ENCODE data around the gene CC2D2A. TPM values are rescaled to one million over a fixed set of nuclear protein-coding genes. Genes with fewer than 3 reads are reported as not detected.

The CC2D2A gene
- total and polyA plus RNA-seq, 9 of the 15 experiments (the other 6 are each of a cell fraction or from before 2014, with no cell fraction given): 0.36 to 2.5 (median 1.6) TPM

- no peak overlapping the region for H3K4me3 ChIP-seq
- H4K20me1 ChIP-seq (replicated peaks; ENCODE audit: control insufficient read depth, insufficient read depth, low read length): no peaks in the 10 kb centered on the region
- no peak for TF ChIP-seq DDX20 (tag; IDR thresholded peaks at IDR 0.05; ENCODE audit: low read depth)
- no peak for TF ChIP-seq SAP30 (IDR thresholded peaks at IDR 0.05; ENCODE audit: borderline replicate concordance, insufficient read depth, low read depth, low read length, poor library complexity, severe bottlenecking)
- no peak for TF ChIP-seq IRF9 (tag; IDR thresholded peaks at IDR 0.05)
- TF ChIP-seq SOX6 (IDR thresholded peaks at IDR 0.05): no peak
- no peak for TF ChIP-seq YBX1 (IDR thresholded peaks at IDR 0.05)
- no peak for TF ChIP-seq NBN (IDR thresholded peaks at IDR 0.05; ENCODE audit: low read depth)
- no peak for TF ChIP-seq GATAD2B (IDR thresholded peaks at IDR 0.05; ENCODE audit: borderline replicate concordance)
- no peak for TF ChIP-seq ZBTB9 (CRISPR knock-in tag; IDR thresholded peaks at IDR 0.05)
- TF ChIP-seq ZNF263 (CRISPR knock-in tag; IDR thresholded peaks at IDR 0.05; ENCODE audit: borderline replicate concordance): no peak
- TF ChIP-seq ZNF830 (CRISPR knock-in tag; IDR thresholded peaks at IDR 0.05): no peak
- TF ChIP-seq NCOA1 (IDR thresholded peaks at IDR 0.05; ENCODE audit: low read depth): no peak
- TF ChIP-seq ZNF217 (CRISPR knock-in tag; IDR thresholded peaks at IDR 0.05): no peak
- no peak for TF ChIP-seq ZNF232 (CRISPR knock-in tag; IDR thresholded peaks at IDR 0.05)
- no peak for TF ChIP-seq ZEB2 (IDR thresholded peaks at IDR 0.05)
- no peak for TF ChIP-seq ATF1 (CRISPR knock-in tag; IDR thresholded peaks at IDR 0.05)
- TF ChIP-seq ATF1 (tag; IDR thresholded peaks at IDR 0.05): no peak
- no peak for TF ChIP-seq MAFF (IDR thresholded peaks at IDR 0.05; ENCODE audit: low read length)
- no peak for TF ChIP-seq SUPT5H (IDR thresholded peaks at IDR 0.05)
- no peak for TF ChIP-seq ZBTB2 (IDR thresholded peaks at IDR 0.05)
- no peak for TF ChIP-seq ZFP30 (CRISPR knock-in tag; IDR thresholded peaks at IDR 0.05; ENCODE audit: borderline replicate concordance)
- intact Hi-C loops (cut with micrococcal nuclease): no loop called here
- no peak overlapping the region for H3K4me2 ChIP-seq (ENCODE audit: insufficient read depth, low read length)
- no peaks in the 10 kb centered on the region for H3K9me1 ChIP-seq (ENCODE audit: control insufficient read depth, insufficient read depth, low read length)
- H3K9ac ChIP-seq (ENCODE audit: insufficient read depth in 1 of 2, low read depth in 2 of 2, low read length in 2 of 2): no peak overlapping the region
- in situ Hi-C loops (cut with MboI): no loop called here
- no peak for DNase-seq (ENCODE audit: extremely low read depth in 1 of 4, low spot score in 3 of 4)
- no peaks in the 10 kb centered on the region for H3K36me3 ChIP-seq (ENCODE audit: control insufficient read depth, insufficient read depth, low read length)
- no peaks in the 10 kb centered on the region; a peak in 1 of 5 replicates for H3K27me3 ChIP-seq (ENCODE audit: control insufficient read depth in 2 of 2, insufficient read depth in 2 of 2, low read length in 2 of 2)
- no peak for ATAC-seq
- no peaks in the 10 kb centered on the region for H3K9me3 ChIP-seq (replicated peaks; ENCODE audit: control insufficient read depth, insufficient read depth, low read depth, low read length)
- ChIA-PET CTCF (ENCODE audit: low intra/inter-chr PET ratio) (no interaction called here), POLR2A (no interaction called here)
- 0% methylated on average over 7 of the region's 7 CpGs for WGBS (ENCODE audit: insufficient coverage, low coverage, missing lambda C conversion rate)
- H3K79me2 ChIP-seq (ENCODE audit: control insufficient read depth, insufficient read depth, low read length): no peaks in the 10 kb centered on the region
- no peak for FAIRE-seq
- H3K4me1 ChIP-seq (replicated peaks in 1 of 2; ENCODE audit: control insufficient read depth in 2 of 2, insufficient read depth in 2 of 2, low read length in 2 of 2): no peaks in the 10 kb centered on the region
- H3K27ac ChIP-seq (ENCODE audit: extremely low read depth, low read depth, low read length): no peak overlapping the region
- BruUV-seq (replicated peaks): no TSS peak
- H2AFZ ChIP-seq (ENCODE audit: low read depth, low read length): no peak overlapping the region
Observed at GRCh38 chr4:15444276-15444675, 25.4 kb upstream of the CC2D2A start.

All from K562 (cell line).